ENCODE measurements around the gene RPS3A. TPM values are rescaled to one million over a fixed set of nuclear protein-coding genes. Genes with fewer than 3 reads are reported as not detected.

Gene RPS3A
- total RNA-seq, 1 experiment from 2014 or later = 2,111 TPM

DNA sequence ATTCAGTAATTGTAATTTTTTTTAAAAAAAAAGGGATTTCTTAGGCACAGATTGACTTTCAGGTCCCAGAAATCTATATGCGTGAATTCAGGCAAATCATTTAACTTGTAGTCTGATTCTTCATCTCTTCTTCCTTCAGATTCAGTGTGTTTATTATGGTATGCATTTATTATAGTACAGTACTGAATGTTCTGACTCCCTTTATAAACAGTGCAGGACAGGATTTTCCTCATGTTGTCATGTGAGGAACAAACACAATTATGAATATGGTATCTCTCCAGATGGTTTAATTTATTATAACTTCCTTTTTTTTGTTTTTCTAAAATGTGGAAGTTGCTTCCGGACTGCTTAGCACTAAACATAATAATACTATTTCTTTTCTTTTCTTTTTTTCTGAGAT, 54.2 kb downstream of the RPS3A start:
- peaks cover 28% of the 10 kb centered on the region for H3K36me3 Mint-ChIP-seq
- H3K27me3 Mint-ChIP-seq (ENCODE audit: low read depth) = no peaks in the 10 kb centered on the region
- DNase-seq (ENCODE audit: low spot score) (no peak), ATAC-seq (no peak)
- ChIA-PET POLR2A (interaction anchor here (0.7 kb wide), 1 partner anchor 186 kb away, joined by 5 read pairs; no protein-coding TSS in a partner anchor), CTCF (no interaction called here)
- TF ChIP-seq NFYB (CRISPR knock-in tag; conservative IDR thresholded peaks at IDR 0.05; ENCODE audit: low read depth) (no peak), ZNF317 (CRISPR knock-in tag; IDR thresholded peaks at IDR 0.05; ENCODE audit: borderline replicate concordance, low read depth) (no peak), FOXK1 (CRISPR knock-in tag; IDR thresholded peaks at IDR 0.05) (no peak), IRF2 (CRISPR knock-in tag; IDR thresholded peaks at IDR 0.05; ENCODE audit: borderline replicate concordance, low read depth) (no peak), RELA (CRISPR knock-in tag; IDR thresholded peaks at IDR 0.05; ENCODE audit: borderline replicate concordance) (no peak), TP53 (CRISPR knock-in tag; IDR thresholded peaks at IDR 0.05) (no peak)
- TF ChIP-seq, protein P1, sequence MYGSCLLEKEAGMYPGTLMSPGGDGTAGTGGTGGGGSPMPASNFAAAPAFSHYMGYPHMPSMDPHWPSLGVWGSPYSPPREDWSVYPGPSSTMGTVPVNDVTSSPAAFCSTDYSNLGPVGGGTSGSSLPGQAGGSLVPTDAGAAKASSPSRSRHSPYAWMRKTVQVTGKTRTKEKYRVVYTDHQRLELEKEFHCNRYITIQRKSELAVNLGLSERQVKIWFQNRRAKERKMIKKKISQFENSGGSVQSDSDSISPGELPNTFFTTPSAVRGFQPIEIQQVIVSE (CRISPR knock-in tag; IDR thresholded peaks at IDR 0.05; ENCODE audit: borderline replicate concordance) = no peak
- TF ChIP-seq, protein P2, sequence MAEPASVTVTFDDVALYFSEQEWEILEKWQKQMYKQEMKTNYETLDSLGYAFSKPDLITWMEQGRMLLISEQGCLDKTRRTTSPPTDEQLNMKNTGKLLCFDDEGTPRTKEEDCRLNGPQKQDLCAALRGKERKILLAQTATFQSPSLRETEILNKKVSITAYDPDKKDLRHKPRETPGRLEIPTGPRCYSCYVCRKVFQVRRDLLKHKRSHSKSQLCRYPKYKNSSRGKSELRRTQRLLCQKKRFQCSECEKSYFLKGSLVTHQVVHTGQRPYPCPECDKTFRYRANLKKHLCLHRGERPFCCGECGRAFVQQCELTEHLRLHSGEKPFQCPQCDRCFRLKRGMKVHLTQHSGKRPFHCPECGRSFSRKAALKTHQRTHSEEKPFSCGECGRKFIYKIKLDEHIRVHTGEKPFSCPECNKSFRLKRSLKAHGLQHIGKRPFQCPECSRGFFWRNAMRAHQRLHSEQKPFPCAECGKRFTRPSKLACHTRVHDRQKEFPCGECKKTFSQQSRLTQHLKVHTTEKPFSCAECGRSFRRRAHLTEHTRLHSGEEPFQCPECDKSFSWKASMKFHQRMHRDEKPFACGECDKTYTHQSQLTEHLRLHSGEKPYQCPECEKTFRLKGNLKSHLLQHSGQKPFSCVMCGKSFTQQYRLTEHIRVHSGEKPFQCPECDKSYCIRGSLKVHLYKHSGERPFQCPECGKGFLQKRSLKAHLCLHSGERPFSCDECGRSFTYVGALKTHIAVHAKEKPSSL (CRISPR knock-in tag; conservative IDR thresholded peaks at IDR 0.05) = no peak
- TF ChIP-seq, protein P3, sequence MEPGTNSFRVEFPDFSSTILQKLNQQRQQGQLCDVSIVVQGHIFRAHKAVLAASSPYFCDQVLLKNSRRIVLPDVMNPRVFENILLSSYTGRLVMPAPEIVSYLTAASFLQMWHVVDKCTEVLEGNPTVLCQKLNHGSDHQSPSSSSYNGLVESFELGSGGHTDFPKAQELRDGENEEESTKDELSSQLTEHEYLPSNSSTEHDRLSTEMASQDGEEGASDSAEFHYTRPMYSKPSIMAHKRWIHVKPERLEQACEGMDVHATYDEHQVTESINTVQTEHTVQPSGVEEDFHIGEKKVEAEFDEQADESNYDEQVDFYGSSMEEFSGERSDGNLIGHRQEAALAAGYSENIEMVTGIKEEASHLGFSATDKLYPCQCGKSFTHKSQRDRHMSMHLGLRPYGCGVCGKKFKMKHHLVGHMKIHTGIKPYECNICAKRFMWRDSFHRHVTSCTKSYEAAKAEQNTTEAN (CRISPR knock-in tag; IDR thresholded peaks at IDR 0.05) = no peak
- TF ChIP-seq, protein P4, sequence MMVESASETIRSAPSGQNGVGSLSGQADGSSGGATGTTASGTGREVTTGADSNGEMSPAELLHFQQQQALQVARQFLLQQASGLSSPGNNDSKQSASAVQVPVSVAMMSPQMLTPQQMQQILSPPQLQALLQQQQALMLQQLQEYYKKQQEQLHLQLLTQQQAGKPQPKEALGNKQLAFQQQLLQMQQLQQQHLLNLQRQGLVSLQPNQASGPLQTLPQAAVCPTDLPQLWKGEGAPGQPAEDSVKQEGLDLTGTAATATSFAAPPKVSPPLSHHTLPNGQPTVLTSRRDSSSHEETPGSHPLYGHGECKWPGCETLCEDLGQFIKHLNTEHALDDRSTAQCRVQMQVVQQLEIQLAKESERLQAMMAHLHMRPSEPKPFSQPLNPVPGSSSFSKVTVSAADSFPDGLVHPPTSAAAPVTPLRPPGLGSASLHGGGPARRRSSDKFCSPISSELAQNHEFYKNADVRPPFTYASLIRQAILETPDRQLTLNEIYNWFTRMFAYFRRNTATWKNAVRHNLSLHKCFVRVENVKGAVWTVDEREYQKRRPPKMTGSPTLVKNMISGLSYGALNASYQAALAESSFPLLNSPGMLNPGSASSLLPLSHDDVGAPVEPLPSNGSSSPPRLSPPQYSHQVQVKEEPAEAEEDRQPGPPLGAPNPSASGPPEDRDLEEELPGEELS (CRISPR knock-in tag; IDR thresholded peaks at IDR 0.05) = no peak
- TF ChIP-seq, protein P5, sequence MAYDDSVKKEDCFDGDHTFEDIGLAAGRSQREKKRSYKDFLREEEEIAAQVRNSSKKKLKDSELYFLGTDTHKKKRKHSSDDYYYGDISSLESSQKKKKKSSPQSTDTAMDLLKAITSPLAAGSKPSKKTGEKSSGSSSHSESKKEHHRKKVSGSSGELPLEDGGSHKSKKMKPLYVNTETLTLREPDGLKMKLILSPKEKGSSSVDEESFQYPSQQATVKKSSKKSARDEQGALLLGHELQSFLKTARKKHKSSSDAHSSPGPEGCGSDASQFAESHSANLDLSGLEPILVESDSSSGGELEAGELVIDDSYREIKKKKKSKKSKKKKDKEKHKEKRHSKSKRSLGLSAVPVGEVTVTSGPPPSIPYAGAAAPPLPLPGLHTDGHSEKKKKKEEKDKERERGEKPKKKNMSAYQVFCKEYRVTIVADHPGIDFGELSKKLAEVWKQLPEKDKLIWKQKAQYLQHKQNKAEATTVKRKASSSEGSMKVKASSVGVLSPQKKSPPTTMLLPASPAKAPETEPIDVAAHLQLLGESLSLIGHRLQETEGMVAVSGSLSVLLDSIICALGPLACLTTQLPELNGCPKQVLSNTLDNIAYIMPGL (CRISPR knock-in tag; IDR thresholded peaks at IDR 0.05) = no peak
- H3K4me1 Mint-ChIP-seq = no peaks in the 10 kb centered on the region
- no peak overlapping the region for H3K4me3 Mint-ChIP-seq
- H3K27ac Mint-ChIP-seq = no peak overlapping the region
- H3K9me3 Mint-ChIP-seq = peaks cover 7% of the 10 kb centered on the region

Other genes starting within 250 kb of the RPS3A start
- gene LRBA, start 84.3 kb upstream of the RPS3A start, total RNA-seq (2021) = 69.1 to 74.9 TPM (median 69.6 TPM) in 3 replicates
- gene PRSS48, start 177.5 kb downstream of the RPS3A start, total RNA-seq (2021) = not detected in 3 replicates
- gene SH3D19, start 226.0 kb downstream of the RPS3A start, total RNA-seq (2021) = 39.2 to 41.6 TPM (median 41.4 TPM) in 3 replicates

Measured in WTC11 (cell line).